Mesodermal cell (in vitro differentiated cells): ENCODE measurements around the gene MEI1.
"Not testable (repeated sequence)": the region's sequence is repeated elsewhere in the genome, so short reads cannot be mapped to it uniquely, and the experiment has no call there.

Experiments
- H3K27ac ChIP-seq: 2 replicates; pipeline ENCODE4 v1.7.0; 2013; ENCODE audit warnings: mild to moderate bottlenecking, low read depth, low read length, moderate library complexity; ENCODE audit not compliant: severe bottlenecking
- H3K36me3 ChIP-seq: 2 replicates; pipeline ENCODE4 v1.7.1; 2013; ENCODE audit warnings: mild to moderate bottlenecking, low read length, moderate library complexity; ENCODE audit not compliant: control insufficient read depth, insufficient read depth
- H3K4me1 ChIP-seq: one replicate; pipeline ENCODE4 v1.7.1; 2013; ENCODE audit warnings: mild to moderate bottlenecking, low read length; ENCODE audit not compliant: insufficient read depth, control insufficient read depth, poor library complexity, severe bottlenecking
- H3K4me3 ChIP-seq: 2 replicates; pipeline ENCODE4 v1.7.0; 2013; ENCODE audit warnings: low read length, control low read depth, mild to moderate bottlenecking; ENCODE audit not compliant: insufficient read depth, poor library complexity, severe bottlenecking; ENCODE audit errors: extremely low read depth
- H3K9me3 ChIP-seq: 2 replicates; pipeline ENCODE4 v1.7.1; 2013; ENCODE audit warnings: mild to moderate bottlenecking, low read length, moderate library complexity; ENCODE audit not compliant: control insufficient read depth
- WGBS, 2 experiments: methylation state at CpG; one replicate each; pipeline ENCODE4 v1.1.5; 2013; ENCODE audit warnings: missing lambda C conversion rate in 2 of 2; ENCODE audit not compliant: insufficient coverage in 2 of 2; 5-methylcytosine and 5-hydroxymethylcytosine counted together

The MEI1 gene

GRCh38 chr22:41831383-41831782 lies 132.1 kb downstream of the MEI1 start:
- Histone ChIP-seq H3K27ac (peak overlapping the region; percentile 97), H3K4me3 (no peak overlapping the region)
- WGBS, 2 experiments: 95 to 99% methylated on average over 6 of the region's 6 CpGs

GRCh38 chr22:41831828-41832552 lies 132.7 kb downstream of the MEI1 start:
- H3K36me3 ChIP-seq: peaks cover 31% of the 10 kb centered on the region
- 5 to 16% methylated on average over 13 of the region's 17 CpGs for WGBS, 2 experiments

More at GRCh38 chr22:41831383-41831782, 132.1 kb downstream of the MEI1 start:
- Histone ChIP-seq H3K4me1 (peaks cover 19% of the 10 kb centered on the region), H3K36me3 (peaks cover 25% of the 10 kb centered on the region), H3K9me3 (no peaks in the 10 kb centered on the region)

GRCh38 chr22:41832553-41833368 lies 133.5 kb downstream of the MEI1 start, which contains the start of gene SREBF2:
TSS of gene SREBF2 (plus strand) at chr22:41833105. CDS start at chr22:41833271, 166 bp downstream.
- Histone ChIP-seq H3K4me1 (peaks cover 8% of the 10 kb centered on the region), H3K4me3 (peak within 1 kb of the TSS; percentile 85), H3K36me3 (peaks cover 36% of the 10 kb centered on the region), H3K27ac (peak within 1 kb of the TSS; percentile 97), H3K9me3 (no peaks in the 10 kb centered on the region)
- 0 to 1% methylated on average over 61 to 62 of the region's 75 CpGs for WGBS, 2 experiments

More at GRCh38 chr22:41831828-41832552, 132.7 kb downstream of the MEI1 start:
- peak overlapping the region; percentile 97 for H3K27ac ChIP-seq
- H3K4me1 ChIP-seq: peaks cover 13% of the 10 kb centered on the region
- H3K9me3 ChIP-seq: no peaks in the 10 kb centered on the region
- peak overlapping the region; percentile 85 for H3K4me3 ChIP-seq

- H3K36me3 ChIP-seq: peaks cover 44% of the 10 kb centered on the region
- H3K27ac ChIP-seq: peak overlapping the region; percentile 97
- peak overlapping the region; percentile 85 for H3K4me3 ChIP-seq
- H3K4me1 ChIP-seq: peaks cover 6% of the 10 kb centered on the region
- no peaks in the 10 kb centered on the region for H3K9me3 ChIP-seq
- WGBS, 2 experiments: 0 to 1% methylated on average over 57 to 67 of the region's 86 CpGs
These were observed 134.2 kb downstream of the MEI1 start for GRCh38 chr22:41833369-41834004.

GRCh38 chr22:41834005-41834944 lies 135.0 kb downstream of the MEI1 start:
- H3K9me3 ChIP-seq: no peaks in the 10 kb centered on the region
- H3K4me3 ChIP-seq: peak overlapping the region; percentile 85
- WGBS, 2 experiments: 3 to 7% methylated on average over 9 to 13 of the region's 14 CpGs
- H3K27ac ChIP-seq: peak overlapping the region; percentile 97
- H3K4me1 ChIP-seq: peaks cover 6% of the 10 kb centered on the region
- peaks cover 52% of the 10 kb centered on the region for H3K36me3 ChIP-seq

- not testable (repeated sequence) for H3K4me3 ChIP-seq, H3K4me1 ChIP-seq, H3K9me3 ChIP-seq, H3K27ac ChIP-seq
- peaks cover 60% of the 10 kb centered on the region for H3K36me3 ChIP-seq
- WGBS, 2 experiments: 95 to 96% methylated on average over 4 to 5 of the region's 8 CpGs
These were observed 136.2 kb downstream of the MEI1 start for GRCh38 chr22:41835462-41835861.

- H3K4me1 ChIP-seq: peaks cover 9% of the 10 kb centered on the region
- peaks cover 71% of the 10 kb centered on the region for H3K36me3 ChIP-seq
- H3K9me3 ChIP-seq: no peaks in the 10 kb centered on the region
- 92 to 100% methylated on average over 1 of the region's 2 CpGs for WGBS, 2 experiments
- no peak overlapping the region for H3K4me3 ChIP-seq
- no peak overlapping the region for H3K27ac ChIP-seq
These were observed 137.2 kb downstream of the MEI1 start for GRCh38 chr22:41836551-41836950.

- Histone ChIP-seq H3K4me1 (peaks cover 15% of the 10 kb centered on the region), H3K36me3 (peaks cover 90% of the 10 kb centered on the region), H3K9me3 (no peaks in the 10 kb centered on the region), H3K4me3 (no peak overlapping the region), H3K27ac (no peak overlapping the region)
- WGBS, 2 experiments: 83 to 92% methylated on average over 1 of the region's 1 CpG
These were observed 139.7 kb downstream of the MEI1 start for GRCh38 chr22:41838842-41839618.

GRCh38 chr22:41840216-41840615 lies 140.9 kb downstream of the MEI1 start:
- Histone ChIP-seq H3K9me3 (no peaks in the 10 kb centered on the region), H3K4me3 (no peak overlapping the region), H3K27ac (peak overlapping the region; percentile 33), H3K36me3 (peaks cover 78% of the 10 kb centered on the region), H3K4me1 (peaks cover 26% of the 10 kb centered on the region)
- 100% methylated on average over 1 to 4 of the region's 5 CpGs for WGBS, 2 experiments
